Right lobe of liver (tissue), 6 donors: ENCODE data around the gene TAF11. TPM values are rescaled to one million over a fixed set of nuclear protein-coding genes. Genes with fewer than 3 reads are reported as not detected.

Experiments
- ATAC-seq, 4 donors: fragments of 200-7000 bp; cut with Tn5 transposase; one replicate each; pipeline ENCODE4 v1.9.1; 2020; ENCODE audit warnings: mild to moderate bottlenecking in 4 of 4, moderate library complexity in 4 of 4
- DNase-seq, 3 donors: peaks; one replicate each; pipeline ENCODE4 v3.0.0-alpha.2; 2020
- H3K27ac ChIP-seq, 3 donors: fragments of 200-600 bp; one replicate each; pipeline ENCODE4 v1.8.0; 2022
- H3K27me3 ChIP-seq, 2 donors: fragments of 200-600 bp; one replicate each; pipeline ENCODE4 v1.8.0; 2022
- H3K36me3 ChIP-seq, 4 donors: fragments of 200-600 bp; sonication (generic) in 1 of 4; one replicate each; pipeline versions ENCODE4 v1.5.1 to v1.8.0; 2017 to 2022; ENCODE audit warnings: control low read depth in 1 of 4
- H3K4me1 ChIP-seq, 4 donors: fragments of 200-600 bp; sonication (generic) in 1 of 4; one replicate each; pipeline versions ENCODE4 v1.5.1 to v1.8.0; 2017 to 2022; ENCODE audit warnings: control low read depth in 1 of 4
- H3K4me3 ChIP-seq, 3 donors: fragments of 200-600 bp; one replicate each; pipeline ENCODE4 v1.8.0; 2022
- H3K9me3 ChIP-seq, 4 donors: fragments of 200-600 bp; sonication (generic) in 1 of 4; one replicate each; pipeline versions ENCODE4 v1.5.1 to v1.8.0; 2017 to 2022; ENCODE audit warnings: control low read depth in 1 of 4
- POLR2A ChIP-seq: fragments of 450-650 bp; IDR thresholded peaks from one replicate; pipeline ENCODE4 v1.6.1; 2017; ENCODE audit warnings: antibody characterized with exemption, mild to moderate bottlenecking
- WGBS: methylation state at CpG from one replicate; pipeline ENCODE4 v1.1.6; 2018; ENCODE audit warnings: low coverage, low lambda C conversion rate; ENCODE audit not compliant: insufficient coverage; ENCODE audit errors: missing lambda C conversion rate; 5-methylcytosine and 5-hydroxymethylcytosine counted together
- intact Hi-C, 2 donors: fragments of 100-400 bp; cut with DNase I; formaldehyde crosslinking; loops; one replicate each; pipeline versions ENCODE4 v1.11.2 to v1.14.1; 2022
- total RNA-seq, 6 experiments: library from RNA; depleted of rRNA in 2 of 6; stranded (reverse); fragments of >200 nt in 2 of 6; fragmentation: NEBNext Ultra II Directional in 3 of 6; extraction: Animal tissue kit (Norgen Biotek cat#: 25700) in 3 of 6; gene quantifications; one replicate each; pipeline versions ENCODE4 v1.1.0 to v1.2.4, GENCODE V29; 2016 to 2023
- TF ChIP-seq, protein P1 (sequence below), 4 donors: fragments of 200-600 bp in 3 of 4; fragments of 450-650 bp in 1 of 4; IDR thresholded peaks; one replicate each; pipeline versions ENCODE4 v1.5.1 to v1.8.0; 2016 to 2022; ENCODE audit warnings: antibody characterized with exemption in 4 of 4, mild to moderate bottlenecking in 2 of 4
- donor health status: DM: no; HTN: yes; CAD: no.
- donor health status: DM: no; HTN: no; CAD: no.
- donor health status: DM: no; HTN: no; CAD: no.
- donor health status: DM: no; HTN: yes; CAD: no.
- donor health status: DM: no; HTN: yes; CAD: no.

TAF11 gene
- total RNA-seq, 6 experiments from 2014 or later = 8.9 to 13.4 (median 10.3) TPM

DNA sequence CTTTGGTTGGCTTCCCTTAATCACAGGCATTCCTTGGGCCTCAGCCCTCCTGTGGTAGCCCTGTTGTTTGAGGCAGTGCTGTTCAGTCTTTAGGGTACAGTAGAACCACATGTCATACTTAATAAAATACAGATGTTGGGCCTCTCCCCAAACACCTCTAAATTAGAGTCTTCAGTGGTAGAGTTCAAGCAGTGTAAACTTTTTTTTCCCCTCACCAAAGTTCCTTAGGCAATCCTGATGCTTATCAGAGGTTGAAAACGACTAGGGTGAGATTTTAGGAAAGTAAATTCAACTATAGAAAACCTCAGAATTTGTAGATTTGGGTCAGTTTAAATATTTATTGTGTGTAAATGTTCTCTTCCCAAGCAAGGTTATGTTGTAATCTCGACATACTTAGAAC, 51.4 kb downstream of the TAF11 start:
- DNase-seq = no peak
- intact Hi-C loops = no loop called here
- Histone ChIP-seq H3K27me3 (no peaks in the 10 kb centered on the region), H3K4me1 (no peaks in the 10 kb centered on the region), H3K4me3 (no peak overlapping the region), H3K27ac (no peak overlapping the region), H3K36me3 (peaks cover 0 to 32% (median 6%) of the 10 kb centered on the region in 4 donors), H3K9me3 (no peaks in the 10 kb centered on the region)
- TF ChIP-seq, protein P1, sequence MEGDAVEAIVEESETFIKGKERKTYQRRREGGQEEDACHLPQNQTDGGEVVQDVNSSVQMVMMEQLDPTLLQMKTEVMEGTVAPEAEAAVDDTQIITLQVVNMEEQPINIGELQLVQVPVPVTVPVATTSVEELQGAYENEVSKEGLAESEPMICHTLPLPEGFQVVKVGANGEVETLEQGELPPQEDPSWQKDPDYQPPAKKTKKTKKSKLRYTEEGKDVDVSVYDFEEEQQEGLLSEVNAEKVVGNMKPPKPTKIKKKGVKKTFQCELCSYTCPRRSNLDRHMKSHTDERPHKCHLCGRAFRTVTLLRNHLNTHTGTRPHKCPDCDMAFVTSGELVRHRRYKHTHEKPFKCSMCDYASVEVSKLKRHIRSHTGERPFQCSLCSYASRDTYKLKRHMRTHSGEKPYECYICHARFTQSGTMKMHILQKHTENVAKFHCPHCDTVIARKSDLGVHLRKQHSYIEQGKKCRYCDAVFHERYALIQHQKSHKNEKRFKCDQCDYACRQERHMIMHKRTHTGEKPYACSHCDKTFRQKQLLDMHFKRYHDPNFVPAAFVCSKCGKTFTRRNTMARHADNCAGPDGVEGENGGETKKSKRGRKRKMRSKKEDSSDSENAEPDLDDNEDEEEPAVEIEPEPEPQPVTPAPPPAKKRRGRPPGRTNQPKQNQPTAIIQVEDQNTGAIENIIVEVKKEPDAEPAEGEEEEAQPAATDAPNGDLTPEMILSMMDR (IDR thresholded peaks at IDR 0.05) = no peak
- TF ChIP-seq POLR2A = no peak
- 76% methylated on average over 2 of the region's 2 CpGs for WGBS
- ATAC-seq = no peak

DNA sequence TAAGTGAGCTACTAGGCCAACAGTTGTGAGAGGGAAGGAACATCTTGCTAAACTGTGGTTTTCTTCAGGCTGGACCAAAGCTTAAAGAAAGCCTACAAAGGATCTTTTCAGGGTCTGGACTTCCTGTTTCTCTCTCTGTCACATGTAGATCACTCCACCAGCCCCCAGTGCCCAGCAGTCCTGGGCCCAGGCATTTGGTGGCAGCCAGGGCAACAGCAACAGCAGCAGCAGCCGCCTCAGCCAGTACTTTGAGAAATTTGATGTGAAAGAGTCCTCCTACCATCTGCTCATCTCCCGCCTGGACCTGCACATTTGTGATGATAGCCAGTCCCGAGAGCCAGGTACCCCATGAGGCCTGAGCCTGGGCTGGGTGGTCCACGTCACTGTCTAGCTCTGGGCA, 51.8 kb downstream of the TAF11 start:
- Histone ChIP-seq H3K9me3 (no peaks in the 10 kb centered on the region), H3K4me3 (no peak overlapping the region), H3K27ac (no peak overlapping the region), H3K27me3 (no peaks in the 10 kb centered on the region), H3K4me1 (no peaks in the 10 kb centered on the region), H3K36me3 (peaks cover 0 to 32% (median 5%) of the 10 kb centered on the region in 4 donors)
- WGBS = no CpG with 5 or more reads among the region's 4 CpGs
- intact Hi-C loops = no loop called here
- DNase-seq (no peak), ATAC-seq (peak in 1 of 4 donors; percentile 29)
- TF ChIP-seq, protein P1 (IDR thresholded peaks at IDR 0.05) = no peak
- TF ChIP-seq POLR2A = no peak

DNA sequence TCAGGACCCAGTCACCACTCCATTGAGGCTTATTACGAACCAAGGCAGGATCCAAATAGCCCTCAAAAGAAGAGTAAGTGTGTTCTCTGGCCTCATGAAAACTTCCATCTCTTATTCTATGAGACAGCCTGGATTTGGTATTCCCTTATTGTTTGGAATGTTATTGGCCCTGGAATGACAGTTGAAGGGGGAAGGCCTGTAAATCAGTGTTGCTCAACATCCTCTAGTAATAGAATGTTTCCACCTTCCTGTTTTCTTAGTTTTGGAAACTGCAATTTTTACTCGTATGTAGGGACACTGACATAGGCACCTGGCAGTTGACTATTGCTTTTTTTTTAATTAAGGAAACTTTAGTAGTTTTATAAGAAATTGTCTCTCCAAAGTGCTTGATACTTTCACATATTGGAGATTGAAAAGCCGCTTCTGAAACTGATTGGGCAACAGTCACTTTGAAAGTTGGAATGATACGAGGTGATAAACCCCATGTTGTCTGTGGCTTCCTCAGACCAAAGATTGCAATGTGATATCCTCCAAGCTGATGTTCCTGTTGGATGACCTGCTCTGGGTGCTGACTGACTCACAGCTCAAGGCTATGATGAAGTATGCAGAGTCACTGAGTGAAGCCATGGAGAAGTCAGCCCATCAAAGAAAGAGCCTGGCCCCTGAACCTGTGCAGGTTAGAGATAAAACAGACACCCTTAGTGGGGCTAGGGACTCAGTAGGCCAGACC, 52.9 kb downstream of the TAF11 start:
- intact Hi-C loops = no loop called here
- peaks cover 0 to 33% (median 5%) of the 10 kb centered on the region in 4 donors for H3K36me3 ChIP-seq
- 68% methylated on average over 4 of the region's 4 CpGs for WGBS

DNA sequence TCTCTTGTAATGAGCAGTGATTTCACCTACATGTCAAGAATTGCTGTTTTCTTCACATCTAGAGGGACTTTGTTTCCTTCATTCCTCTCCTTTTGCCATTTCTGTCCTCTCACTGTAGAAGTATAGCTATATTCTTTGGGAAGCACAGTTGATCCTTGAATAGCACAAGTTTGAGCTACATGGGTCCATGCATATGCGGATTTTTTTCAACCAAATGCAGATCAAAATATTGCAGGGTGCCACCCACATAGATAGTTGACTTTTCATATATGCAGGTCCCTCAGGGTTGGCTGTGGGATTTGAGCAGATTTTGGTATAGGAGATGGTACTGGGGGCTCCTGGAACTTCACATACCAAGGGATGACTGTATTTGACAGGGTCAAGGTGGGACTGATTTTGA, 54.9 kb downstream of the TAF11 start:
- no peak for ATAC-seq
- no peaks in the 10 kb centered on the region for H3K4me1 ChIP-seq
- H3K27me3 ChIP-seq = no peaks in the 10 kb centered on the region
- intact Hi-C loops = no loop called here
- WGBS = 71% methylated on average over 1 of the region's 1 CpG
- no peaks in the 10 kb centered on the region for H3K9me3 ChIP-seq
- H3K4me3 ChIP-seq = no peak overlapping the region
- TF ChIP-seq, protein P1 (IDR thresholded peaks at IDR 0.05) = no peak
- no peak for TF ChIP-seq POLR2A
- no peak overlapping the region for H3K27ac ChIP-seq
- DNase-seq = no peak
- peaks cover 0 to 40% (median 5%) of the 10 kb centered on the region in 4 donors for H3K36me3 ChIP-seq

More for the DNA sequence above, 52.9 kb downstream of the TAF11 start:
- Histone ChIP-seq H3K27ac (no peak overlapping the region), H3K9me3 (no peaks in the 10 kb centered on the region), H3K4me1 (no peaks in the 10 kb centered on the region), H3K4me3 (no peak overlapping the region), H3K27me3 (no peaks in the 10 kb centered on the region)
- ATAC-seq (peak in 1 of 4 donors; percentile 37), DNase-seq (no peak)
- TF ChIP-seq, protein P1 (IDR thresholded peaks at IDR 0.05) = no peak
- no peak for TF ChIP-seq POLR2A
